TTC549 (cell line): ENCODE results near the gene NXPH4.
A peak's percentile ranks its signal among the peaks of the same experiment; 100 is the strongest.

ENCODE experiments used
- FAIRE-seq: peaks from 2 replicates; lab custom pipeline; 2012; peaks lifted over from hg19 to GRCh38; lab: Jason Lieb, UNC

NXPH4 gene

GRCh38 chr12:57204454-57204853, 12.1 kb upstream of the NXPH4 start:
- FAIRE-seq: no peak

DNA sequence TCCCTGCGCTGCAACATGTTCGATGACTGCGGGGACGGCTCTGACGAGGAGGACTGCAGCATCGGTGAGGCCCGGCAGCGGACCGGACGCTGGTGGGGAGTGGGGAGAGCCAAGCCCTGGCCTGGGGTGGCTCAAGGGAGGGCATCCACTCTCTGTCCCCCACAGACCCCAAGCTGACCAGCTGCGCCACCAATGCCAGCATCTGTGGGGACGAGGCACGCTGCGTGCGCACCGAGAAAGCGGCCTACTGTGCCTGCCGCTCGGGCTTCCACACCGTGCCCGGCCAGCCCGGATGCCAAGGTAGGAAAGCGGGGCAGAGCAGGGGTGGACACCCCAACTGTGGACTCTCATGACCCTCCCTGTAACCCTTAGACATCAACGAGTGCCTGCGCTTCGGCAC, 11.4 kb upstream of the NXPH4 start:
- no peak for FAIRE-seq

- FAIRE-seq: no peak
Observed at GRCh38 chr12:57205931-57206330, 10.7 kb upstream of the NXPH4 start.

DNA sequence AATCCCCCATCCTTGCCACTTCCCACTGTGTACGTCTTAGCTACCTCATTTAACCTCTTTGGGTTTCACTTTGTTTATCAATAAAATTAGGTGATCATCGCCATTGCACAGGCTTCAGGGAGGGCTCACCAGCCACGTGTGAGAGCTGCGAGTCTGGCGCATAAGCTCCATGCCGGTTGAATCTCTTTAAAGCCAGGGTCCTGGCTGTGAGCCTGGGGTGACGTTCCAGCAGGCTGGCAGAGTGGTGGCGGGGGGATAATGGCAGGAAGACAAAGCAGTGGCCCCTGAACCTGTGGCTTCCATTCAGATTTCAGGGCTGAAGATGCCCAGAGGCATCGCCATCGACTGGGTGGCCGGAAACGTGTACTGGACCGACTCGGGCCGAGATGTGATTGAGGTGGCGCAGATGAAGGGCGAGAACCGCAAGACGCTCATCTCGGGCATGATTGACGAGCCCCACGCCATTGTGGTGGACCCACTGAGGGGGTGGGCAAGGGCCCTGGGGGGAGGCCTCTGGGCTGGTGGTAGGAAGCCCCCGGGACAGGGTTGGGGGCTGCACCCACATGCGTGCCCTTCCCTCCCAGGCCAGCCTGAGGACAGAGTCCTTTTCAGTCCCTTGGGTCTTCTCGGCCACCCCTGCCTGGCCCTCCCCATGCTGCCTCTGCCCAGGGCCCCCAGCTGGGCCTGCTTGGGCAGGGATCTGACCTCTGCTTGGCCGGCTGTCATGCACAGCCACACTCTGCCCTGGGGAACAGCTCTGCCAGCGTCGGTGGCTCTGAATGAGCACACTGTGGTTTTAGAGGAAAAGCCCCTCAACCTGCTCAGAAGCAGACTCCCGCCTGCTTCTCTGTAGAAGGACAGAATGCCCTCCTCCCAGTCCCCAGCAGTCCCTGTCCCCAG, 8.6 kb upstream of the NXPH4 start:
- FAIRE-seq: no peak

DNA sequence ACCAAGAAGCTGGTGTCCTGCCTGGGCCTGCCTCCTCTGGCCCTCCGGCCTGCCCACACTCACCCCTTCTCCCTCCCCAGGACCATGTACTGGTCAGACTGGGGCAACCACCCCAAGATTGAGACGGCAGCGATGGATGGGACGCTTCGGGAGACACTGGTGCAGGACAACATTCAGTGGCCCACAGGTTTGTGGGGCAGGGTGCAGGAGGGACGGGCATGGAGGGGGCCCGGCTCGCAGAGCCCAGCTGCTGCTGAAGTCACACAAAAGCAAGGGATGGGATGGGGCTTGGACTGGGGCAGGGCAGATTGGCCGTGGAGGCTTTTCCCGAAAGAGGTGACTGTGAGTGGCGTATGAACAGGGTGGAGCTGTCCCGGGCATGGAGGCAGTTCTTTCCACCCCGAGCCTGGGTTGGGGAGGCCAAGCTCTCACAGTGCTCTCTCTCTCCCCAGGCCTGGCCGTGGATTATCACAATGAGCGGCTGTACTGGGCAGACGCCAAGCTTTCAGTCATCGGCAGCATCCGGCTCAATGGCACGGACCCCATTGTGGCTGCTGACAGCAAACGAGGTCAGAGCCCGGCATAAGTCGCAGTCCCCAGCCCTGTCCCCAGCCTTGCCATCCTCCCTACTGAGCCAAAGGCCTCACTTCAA, 7.8 kb upstream of the NXPH4 start:
- FAIRE-seq: no peak

- FAIRE-seq: no peak
Observed at GRCh38 chr12:57209916-57210315, 6.7 kb upstream of the NXPH4 start.

GRCh38 chr12:57210461-57210860, 6.1 kb upstream of the NXPH4 start:
- no peak for FAIRE-seq

- FAIRE-seq: no peak
Observed at GRCh38 chr12:57210926-57211692, 5.5 kb upstream of the NXPH4 start.

DNA sequence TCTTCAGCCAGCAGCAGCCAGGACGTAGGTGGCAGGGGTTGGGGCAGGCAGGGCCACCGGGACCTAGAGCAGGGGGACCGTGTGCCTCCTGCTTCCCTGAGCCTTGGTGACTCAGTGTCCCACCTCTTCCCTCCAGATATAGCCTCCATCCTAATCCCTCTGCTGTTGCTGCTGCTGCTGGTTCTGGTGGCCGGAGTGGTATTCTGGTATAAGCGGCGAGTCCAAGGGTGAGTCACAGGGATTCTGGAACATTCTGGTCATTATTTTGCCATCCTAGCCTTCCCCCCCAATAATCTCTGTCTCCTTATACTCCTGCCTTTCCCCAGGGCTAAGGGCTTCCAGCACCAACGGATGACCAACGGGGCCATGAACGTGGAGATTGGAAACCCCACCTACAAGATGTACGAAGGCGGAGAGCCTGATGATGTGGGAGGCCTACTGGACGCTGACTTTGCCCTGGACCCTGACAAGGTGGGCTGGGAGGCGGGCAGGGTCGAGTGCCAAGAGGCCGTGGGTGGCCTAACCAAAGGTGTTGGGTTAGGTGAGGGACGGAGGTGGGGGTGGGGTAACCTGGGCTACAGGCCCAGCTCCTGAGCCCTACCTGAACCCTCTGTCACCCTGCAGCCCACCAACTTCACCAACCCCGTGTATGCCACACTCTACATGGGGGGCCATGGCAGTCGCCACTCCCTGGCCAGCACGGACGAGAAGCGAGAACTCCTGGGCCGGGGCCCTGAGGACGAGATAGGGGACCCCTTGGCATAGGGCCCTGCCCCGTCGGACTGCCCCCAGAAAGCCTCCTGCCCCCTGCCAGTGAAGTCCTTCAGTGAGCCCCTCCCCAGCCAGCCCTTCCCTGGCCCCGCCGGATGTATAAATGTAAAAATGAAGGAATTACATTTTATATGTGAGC, 4.5 kb upstream of the NXPH4 start:
- no peak for FAIRE-seq

GRCh38 chr12:57212701-57213057, 3.9 kb upstream of the NXPH4 start:
- FAIRE-seq: no peak

DNA sequence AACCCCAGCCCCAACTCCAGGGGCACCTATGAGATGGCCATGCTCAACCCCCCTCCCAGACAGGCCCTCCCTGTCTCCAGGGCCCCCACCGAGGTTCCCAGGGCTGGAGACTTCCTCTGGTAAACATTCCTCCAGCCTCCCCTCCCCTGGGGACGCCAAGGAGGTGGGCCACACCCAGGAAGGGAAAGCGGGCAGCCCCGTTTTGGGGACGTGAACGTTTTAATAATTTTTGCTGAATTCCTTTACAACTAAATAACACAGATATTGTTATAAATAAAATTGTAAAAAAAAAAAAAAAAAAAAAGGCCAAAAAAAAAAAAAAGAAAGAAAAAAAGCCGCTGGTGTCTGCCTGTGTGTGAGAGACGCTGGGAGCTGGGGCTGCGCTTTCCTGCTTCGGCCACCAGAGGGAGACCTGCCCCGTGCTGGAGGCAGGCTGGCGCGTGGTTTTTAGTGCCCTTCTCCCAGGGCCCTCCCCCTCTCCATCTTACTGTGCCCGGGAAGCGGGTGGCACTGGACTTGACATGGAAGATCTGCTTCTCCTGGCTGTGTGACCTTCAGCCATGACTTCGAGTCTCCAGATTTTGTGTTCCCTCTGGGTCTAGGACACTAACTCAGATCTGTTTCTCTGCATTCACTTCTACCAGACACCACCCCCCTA, 3.4 kb upstream of the NXPH4 start:
- FAIRE-seq: peak; percentile 77

DNA sequence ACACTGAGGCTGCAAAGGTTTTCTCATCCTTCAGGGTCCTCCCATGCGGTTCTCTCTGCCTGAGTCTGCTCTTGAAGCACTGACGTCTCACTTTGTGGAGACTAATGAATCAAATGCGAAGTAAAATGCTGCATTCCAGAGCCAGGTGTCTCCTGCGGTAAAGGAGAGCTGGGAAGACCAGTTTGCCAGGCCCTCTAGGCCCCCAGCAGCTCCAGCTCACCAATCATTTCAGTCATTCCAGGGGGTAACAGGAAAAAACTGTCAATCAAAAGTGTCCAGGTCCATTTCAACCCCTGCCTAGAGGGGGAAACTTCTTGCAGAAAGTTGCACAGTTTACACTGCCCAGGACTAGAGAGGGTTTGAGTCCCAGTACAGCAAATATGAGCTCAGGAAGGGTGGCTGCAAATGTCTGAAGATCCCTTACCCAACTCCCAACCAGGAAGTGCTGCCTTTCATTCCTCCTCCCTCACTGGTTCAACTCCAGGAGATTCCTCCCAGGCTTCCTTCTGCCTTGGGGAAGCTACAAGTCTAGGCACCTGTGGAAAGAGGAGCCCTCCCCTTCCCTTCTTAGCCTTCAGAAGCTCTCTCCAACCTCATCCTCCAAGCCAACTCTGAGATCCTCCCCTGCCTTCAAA, 2.7 kb upstream of the NXPH4 start:
- no peak for FAIRE-seq

GRCh38 chr12:57214398-57214781, 2.2 kb upstream of the NXPH4 start:
- no peak for FAIRE-seq

DNA sequence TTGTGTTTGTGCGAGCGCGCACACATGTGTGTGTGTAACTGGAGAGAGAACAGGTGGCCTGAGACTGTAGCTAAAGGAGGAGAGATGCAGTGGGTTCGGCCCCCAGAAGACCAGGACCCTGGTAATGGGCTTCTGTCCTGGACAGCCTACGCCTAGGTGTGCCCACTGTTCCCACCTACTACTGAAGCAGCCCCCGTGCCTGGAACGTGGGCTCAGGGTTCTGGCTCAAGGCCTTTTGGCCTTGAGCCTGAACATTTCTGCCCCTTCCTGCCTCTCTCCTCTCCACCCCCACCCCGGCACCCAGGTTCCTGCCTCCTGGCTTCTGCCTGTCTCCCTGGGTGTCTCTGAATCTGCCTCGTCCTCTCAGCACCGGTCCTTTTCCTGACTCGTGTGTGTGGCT, 1.5 kb upstream of the NXPH4 start:
- FAIRE-seq: no peak

GRCh38 chr12:57215668-57216013, 953 bp upstream of the NXPH4 start:
- FAIRE-seq: no peak

- no peak for FAIRE-seq
Observed at GRCh38 chr12:57216921-57217879, 606 bp downstream of the NXPH4 start.

- no peak for FAIRE-seq
Observed at GRCh38 chr12:57218030-57218853, 1.6 kb downstream of the NXPH4 start.

- no peak for FAIRE-seq
Observed at GRCh38 chr12:57219205-57219992, 2.8 kb downstream of the NXPH4 start.
